GM12878 (cell line): Measurements from ENCODE around the gene MBNL3. TPM values are rescaled to one million over a fixed set of nuclear protein-coding genes. Genes with fewer than 3 reads are reported as not detected.

Source experiments
- ATAC-seq: fragments of 200-7000 bp; cut with Tn5 transposase; 3 replicates; pipeline ENCODE4 v1.9.1; 2020; ENCODE audit warnings: mild to moderate bottlenecking, moderate library complexity
- BruUV-seq: library from RNA; stranded (reverse); fragments of 400-500 nt; replicated peaks from 2 replicates; lab custom pipeline; 2021; lab: Mats Ljungman, UMichigan
- CTCF ChIA-PET: fragments of 300-600 bp; sonication (Branson Sonifier 250); formaldehyde crosslinking; extraction: SDS; loops from one replicate; lab custom pipeline; 2021; ENCODE audit warnings: inconsistent platforms; lab: Yijun Ruan, JAX
- POLR2A ChIA-PET: fragments of 350-600 bp; formaldehyde crosslinking; extraction: SDS; loops from one replicate; lab custom pipeline; 2021; ENCODE audit warnings: inconsistent platforms; lab: Charles Lee
- RAD21 ChIA-PET: fragments of 300-600 bp; sonication (Branson Sonifier 250); formaldehyde crosslinking; loops from one replicate; lab custom pipeline; 2023; ENCODE audit warnings: antibody characterized with exemption; ENCODE audit not compliant: unreplicated experiment; lab: Charles Lee
- SMC1A ChIA-PET: fragments of 300-600 bp; sonication (Branson Sonifier 250); formaldehyde crosslinking; loops from one replicate; lab custom pipeline; 2023; ENCODE audit not compliant: unreplicated experiment, uncharacterized antibody; lab: Charles Lee
- DNase-seq: peaks from one replicate; pipeline ENCODE4 v3.0.0-alpha.2; 2011; ENCODE audit warnings: low read depth, low spot score
- FAIRE-seq: peaks from 3 replicates; lab custom pipeline; 2011; peaks lifted over from hg19 to GRCh38; lab: Jason Lieb, UNC
- H2AFZ ChIP-seq: 2 replicates; pipeline ENCODE4 v1.6.0; 2011; ENCODE audit warnings: low read depth, low read length, control low read depth; ENCODE audit not compliant: control insufficient read depth
- H3K27ac ChIP-seq: 2 replicates; pipeline ENCODE4 v1.5.1; 2011; ENCODE audit warnings: control low read depth; ENCODE audit not compliant: control insufficient read depth, insufficient read depth
- H3K27me3 ChIP-seq, 2 experiments: replicated peaks in 1 of 2; 2 replicates each; pipeline versions ENCODE4 v1.6.0 to v1.6.1; 2011; ENCODE audit warnings: low read length in 1 of 2; ENCODE audit not compliant: control insufficient read depth in 2 of 2, insufficient read depth in 2 of 2
- H3K36me3 ChIP-seq, 2 experiments: 2 replicates each; pipeline ENCODE4 v1.5.1; 2011; ENCODE audit warnings: low read length in 1 of 2; ENCODE audit not compliant: control insufficient read depth in 2 of 2, insufficient read depth in 2 of 2
- H3K4me1 ChIP-seq: 2 replicates; pipeline ENCODE4 v1.6.1; 2011; ENCODE audit warnings: mild to moderate bottlenecking, low read length, moderate library complexity, mixed read lengths; ENCODE audit not compliant: control insufficient read depth, insufficient read depth
- H3K4me2 ChIP-seq: 2 replicates; pipeline ENCODE4 v1.6.0; 2011; ENCODE audit warnings: control low read depth; ENCODE audit not compliant: control insufficient read depth, insufficient read depth
- H3K4me3 ChIP-seq: fragments of 200-600 bp; sonication (generic); 2 replicates; pipeline ENCODE4 v1.5.1; 2016
- H3K79me2 ChIP-seq: 2 replicates; pipeline ENCODE4 v1.6.0; 2011; ENCODE audit warnings: low read length; ENCODE audit not compliant: control insufficient read depth, insufficient read depth
- H3K9ac ChIP-seq: 2 replicates; pipeline ENCODE4 v1.8.0; 2011; ENCODE audit warnings: low read length, control low read depth, mixed read lengths; ENCODE audit not compliant: control insufficient read depth, insufficient read depth
- H3K9me3 ChIP-seq: replicated peaks from 3 replicates; pipeline ENCODE4 v1.5.1; 2011; ENCODE audit warnings: mild to moderate bottlenecking, low read length; ENCODE audit not compliant: control insufficient read depth, insufficient read depth
- H4K20me1 ChIP-seq: 2 replicates; pipeline ENCODE4 v1.6.0; 2011; ENCODE audit not compliant: control insufficient read depth, insufficient read depth
- BCL11A ChIP-seq: IDR thresholded peaks from 2 replicates; pipeline ENCODE4 v1.6.1; 2011; ENCODE audit warnings: low read depth, low read length
- CREM ChIP-seq: IDR thresholded peaks from 2 replicates; pipeline ENCODE4 v1.6.1; 2014; ENCODE audit warnings: antibody characterized with exemption, low read depth
- CTCF ChIP-seq, 3 experiments: IDR thresholded peaks in 2 of 3; conservative IDR thresholded peaks in 1 of 3; 2 replicates each; pipeline ENCODE4 v1.5.1; 2011; ENCODE audit warnings: low read depth in 3 of 3, low read length in 3 of 3, mild to moderate bottlenecking in 3 of 3, control low read depth in 2 of 3, moderate library complexity in 2 of 3, inconsistent platforms in 1 of 3, mixed read lengths in 1 of 3; ENCODE audit not compliant: control insufficient read depth in 2 of 3, insufficient read depth in 1 of 3; ENCODE audit errors: extremely low read depth in 1 of 3
- ELK1 ChIP-seq: IDR thresholded peaks from 2 replicates; pipeline ENCODE4 v1.6.1; 2012; ENCODE audit warnings: low read depth, low read length, improper control_type of control experiment
- EP300 ChIP-seq, 2 experiments: fragments of 150-350 bp in 1 of 2; IDR thresholded peaks; 2 replicates each; pipeline ENCODE4 v1.6.1; 2011 to 2012; ENCODE audit warnings: low read depth in 2 of 2, low read length in 2 of 2, borderline replicate concordance in 1 of 2, improper control_type of control experiment in 1 of 2, inconsistent platforms in 1 of 2; ENCODE audit not compliant: control insufficient read depth in 1 of 2
- FOS ChIP-seq: IDR thresholded peaks from 3 replicates; pipeline ENCODE4 v1.6.1; 2011; ENCODE audit warnings: borderline replicate concordance; ENCODE audit not compliant: insufficient read length; ENCODE audit errors: extremely low read depth
- HCFC1 ChIP-seq: fragments of 150-350 bp; IDR thresholded peaks from 2 replicates; pipeline ENCODE4 v1.6.1; 2014; ENCODE audit warnings: low read length
- IRF4 ChIP-seq: IDR thresholded peaks from 2 replicates; pipeline ENCODE4 v1.6.1; 2011; ENCODE audit warnings: low read depth, low read length
- KAT2A ChIP-seq: conservative IDR thresholded peaks from 2 replicates; pipeline ENCODE4 v1.6.1; 2011; ENCODE audit warnings: low read depth, low read length; ENCODE audit not compliant: control insufficient read depth
- KDM1A ChIP-seq: fragments of 200-600 bp; sonication (generic); IDR thresholded peaks from 2 replicates; pipeline ENCODE4 v1.6.1; 2016; ENCODE audit warnings: borderline replicate concordance
- MEF2A ChIP-seq: IDR thresholded peaks from 2 replicates; pipeline ENCODE4 v1.6.1; 2011; ENCODE audit warnings: low read depth, mild to moderate bottlenecking, low read length, moderate library complexity; ENCODE audit not compliant: insufficient read depth
- NFYB ChIP-seq: IDR thresholded peaks from 2 replicates; pipeline ENCODE4 v1.6.1; 2011; ENCODE audit warnings: low read depth, mild to moderate bottlenecking, low read length, improper control_type of control experiment, moderate library complexity; ENCODE audit not compliant: insufficient read depth
- PML ChIP-seq: IDR thresholded peaks from 2 replicates; pipeline ENCODE4 v1.6.1; 2012; ENCODE audit warnings: low read length, inconsistent platforms
- SMC3 ChIP-seq: IDR thresholded peaks from 2 replicates; pipeline ENCODE4 v1.6.1; 2011; ENCODE audit warnings: low read length, improper control_type of control experiment, borderline replicate concordance
- SPI1 ChIP-seq: IDR thresholded peaks from 2 replicates; pipeline ENCODE4 v1.6.1; 2011; ENCODE audit warnings: low read depth, mild to moderate bottlenecking, low read length, moderate library complexity, borderline replicate concordance; ENCODE audit not compliant: insufficient read depth
- SREBF1 ChIP-seq: IDR thresholded peaks from 2 replicates; pipeline ENCODE4 v1.6.1; 2012; ENCODE audit warnings: mild to moderate bottlenecking, low read length
- SREBF2 ChIP-seq: IDR thresholded peaks from 2 replicates; pipeline ENCODE4 v1.6.1; 2012; ENCODE audit warnings: mild to moderate bottlenecking, low read length
- TARDBP ChIP-seq: IDR thresholded peaks from 2 replicates; pipeline ENCODE4 v1.6.1; 2016; ENCODE audit warnings: borderline replicate concordance
- ZNF274 ChIP-seq: IDR thresholded peaks from one replicate; pipeline ENCODE4 v1.8.0; 2011; ENCODE audit not compliant: insufficient read length, insufficient read depth
- ZNF384 ChIP-seq: IDR thresholded peaks from 2 replicates; pipeline ENCODE4 v1.6.1; 2012; ENCODE audit warnings: low read depth, mild to moderate bottlenecking, low read length, improper control_type of control experiment, borderline replicate concordance
- WGBS: methylation state at CpG from one replicate; pipeline ENCODE4 v1.1.6; 2016; ENCODE audit warnings: low lambda C conversion rate; ENCODE audit not compliant: insufficient replicate concordance, insufficient coverage; ENCODE audit errors: missing lambda C conversion rate; 5-methylcytosine and 5-hydroxymethylcytosine counted together
- in situ Hi-C: fragments of 300-500 bp; cut with MboI; formaldehyde crosslinking; loops from 9 replicates; pipeline ENCODE4 v1.14.3; 2018; ENCODE audit warnings: mixed read lengths
- intact Hi-C: fragments of 100-400 bp; cut with micrococcal nuclease; formaldehyde crosslinking; loops from one replicate; pipeline ENCODE4 v1.14.2; 2022; ENCODE audit not compliant: unreplicated experiment
- polyA plus RNA-seq, 11 experiments: library from polyadenylated mRNA; depleted of rRNA in 4 of 11; unstranded in 6 of 11; stranded (reverse) in 5 of 11; fragments of >200 nt; fragmentation: Nextera tagmentation in 4 of 11; fragmentation: Illumina TruSeq in 1 of 11; extraction: Ambion mirVana in 4 of 11; extraction: Trizol in 1 of 11; gene quantifications; 1 replicate in 1 of 11; 2 replicates in 10 of 11; pipeline versions ENCODE4 v1.2.1 to v1.2.3, GENCODE V29; 2011 to 2016; ENCODE audit warnings: inconsistent platforms in 2 of 11, missing spikeins in 2 of 11, low read depth in 1 of 11
- total RNA-seq, 4 experiments: library from RNA; depleted of rRNA in 3 of 4; stranded (reverse); fragments of >200 nt in 3 of 4; fragmentation: Illumina TruSeq in 1 of 4; extraction: Trizol in 1 of 4; gene quantifications; 2 replicates each; pipeline versions ENCODE4 v1.2.1 to v1.2.3, GENCODE V29; 2013 to 2021

Gene MBNL3
- total and polyA plus RNA-seq, 10 of the 15 experiments (the other 5 are each of a cell fraction or from before 2014, with no cell fraction given): 3.4 to 33.1 (median 12.6) TPM

GRCh38 chrX:132533409-132533808, 44.6 kb upstream of the MBNL3 start:
- Histone ChIP-seq H3K4me2 (no peak overlapping the region), H4K20me1 (no peaks in the 10 kb centered on the region), H3K79me2 (no peaks in the 10 kb centered on the region), H3K27me3 (no peaks in the 10 kb centered on the region), H3K9me3 (no peaks in the 10 kb centered on the region), H3K4me3 (no peak overlapping the region), H3K4me1 (no peaks in the 10 kb centered on the region), H2AFZ (no peak overlapping the region), H3K27ac (no peak overlapping the region), H3K36me3 (no peaks in the 10 kb centered on the region), H3K9ac (no peak overlapping the region)
- POLR2A ChIA-PET: no interaction called here
- CTCF ChIA-PET: no interaction called here
- no peak for DNase-seq
- intact Hi-C loops: no loop called here
- RAD21 ChIA-PET: no interaction called here
- BruUV-seq: no TSS peak
- in situ Hi-C loops: no loop called here
- TF ChIP-seq KDM1A (no peak), FOS (no peak), SMC3 (no peak), NFYB (no peak), CTCF (IDR thresholded peaks at IDR 0.05 in 2 of 3, conservative IDR thresholded peaks at IDR 0.05 in 1 of 3; ENCODE audit: control insufficient read depth in 2 of 3, extremely low read depth in 1 of 3, insufficient read depth in 1 of 3, low read depth in 3 of 3, low read length in 3 of 3) (no peak), BCL11A (no peak), KAT2A (no peak), EP300 (IDR thresholded peaks at IDR 0.05; ENCODE audit: borderline replicate concordance in 1 of 2, control insufficient read depth in 1 of 2, low read depth in 2 of 2, low read length in 2 of 2) (no peak), TARDBP (no peak), ELK1 (no peak), IRF4 (no peak), ZNF384 (no peak), HCFC1 (no peak), SPI1 (no peak), MEF2A (no peak), SREBF2 (no peak), PML (no peak), CREM (no peak), SREBF1 (no peak), ZNF274 (no peak)
- FAIRE-seq: no peak
- ATAC-seq: no peak
- SMC1A ChIA-PET: no interaction called here
- 0% methylated on average over 2 of the region's 2 CpGs for WGBS
